WI38 (cell line): ENCODE results near the gene AGO4.

Experiments used
- H3K4me3 ChIP-seq: 2 replicates; pipeline ENCODE4 v1.5.1; 2011; ENCODE audit warnings: low read depth, mild to moderate bottlenecking, control low read depth, low read length
- CTCF ChIP-seq: IDR thresholded peaks from 2 replicates; pipeline ENCODE4 v1.5.1; 2012; ENCODE audit warnings: low read depth, mild to moderate bottlenecking, control low read depth, low read length

AGO4 gene

GRCh38 chr1:35834218-35834617 lies 26.4 kb downstream of the AGO4 start:
- H3K4me3 ChIP-seq: no peak overlapping the region
- TF ChIP-seq CTCF: no peak

- TF ChIP-seq CTCF: no peak
- H3K4me3 ChIP-seq: no peak overlapping the region
Measured at GRCh38 chr1:35835398-35835797, 27.6 kb downstream of the AGO4 start.

- H3K4me3 ChIP-seq: no peak overlapping the region
- TF ChIP-seq CTCF: no peak
Measured at GRCh38 chr1:35836734-35837133, 28.9 kb downstream of the AGO4 start.

GRCh38 chr1:35838693-35839245 lies 31.0 kb downstream of the AGO4 start:
- no peak overlapping the region for H3K4me3 ChIP-seq
- TF ChIP-seq CTCF: no peak

- no peak for TF ChIP-seq CTCF
Measured at GRCh38 chr1:35844826-35845225, 37.0 kb downstream of the AGO4 start.

GRCh38 chr1:35845766-35846165 lies 38.0 kb downstream of the AGO4 start:
- H3K4me3 ChIP-seq: no peak overlapping the region

More at GRCh38 chr1:35844826-35845225, 37.0 kb downstream of the AGO4 start:
- no peak overlapping the region for H3K4me3 ChIP-seq

More at GRCh38 chr1:35845766-35846165, 38.0 kb downstream of the AGO4 start:
- TF ChIP-seq CTCF: no peak
